OCI-LY1 (cell line): Measurements from ENCODE around the gene RHEX.

ENCODE experiments used
- EZH2 ChIP-seq: fragments of 200-600 bp; sonication (generic), shearing (Covaris generic); IDR thresholded peaks from 2 replicates; pipeline ENCODE4 v1.8.0; 2017; ENCODE audit warnings: borderline replicate concordance, mixed run types, mild to moderate bottlenecking, antibody characterized with exemption, low read length, moderate library complexity, mixed read lengths
- TF ChIP-seq, protein P1 (sequence below): fragments of 200-600 bp; sonication (generic), shearing (Covaris generic); IDR thresholded peaks from 2 replicates; pipeline ENCODE4 v1.5.1; 2017; ENCODE audit warnings: mild to moderate bottlenecking, antibody characterized with exemption, low read length, moderate library complexity, mixed read lengths

DNA sequence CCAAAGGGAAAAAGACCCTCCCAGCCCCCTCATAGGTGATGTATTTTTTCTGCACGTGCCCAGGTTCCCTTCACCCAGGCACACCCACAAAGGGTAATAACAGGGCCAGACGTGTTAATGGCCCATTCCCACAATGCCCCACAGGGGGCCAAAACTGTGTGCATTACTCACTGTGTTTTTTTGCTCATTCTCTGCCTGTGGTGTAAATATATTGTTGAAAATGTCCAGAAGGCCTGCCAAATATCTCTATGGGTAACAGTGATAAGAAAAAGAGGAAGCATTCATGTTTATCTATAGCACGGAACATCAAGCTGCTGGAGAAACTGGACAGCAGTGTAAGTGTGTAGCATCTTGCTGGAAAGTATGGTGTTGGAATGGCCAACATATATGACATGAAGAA is 21.9 kb downstream of the RHEX start:
- TF ChIP-seq, protein P1, sequence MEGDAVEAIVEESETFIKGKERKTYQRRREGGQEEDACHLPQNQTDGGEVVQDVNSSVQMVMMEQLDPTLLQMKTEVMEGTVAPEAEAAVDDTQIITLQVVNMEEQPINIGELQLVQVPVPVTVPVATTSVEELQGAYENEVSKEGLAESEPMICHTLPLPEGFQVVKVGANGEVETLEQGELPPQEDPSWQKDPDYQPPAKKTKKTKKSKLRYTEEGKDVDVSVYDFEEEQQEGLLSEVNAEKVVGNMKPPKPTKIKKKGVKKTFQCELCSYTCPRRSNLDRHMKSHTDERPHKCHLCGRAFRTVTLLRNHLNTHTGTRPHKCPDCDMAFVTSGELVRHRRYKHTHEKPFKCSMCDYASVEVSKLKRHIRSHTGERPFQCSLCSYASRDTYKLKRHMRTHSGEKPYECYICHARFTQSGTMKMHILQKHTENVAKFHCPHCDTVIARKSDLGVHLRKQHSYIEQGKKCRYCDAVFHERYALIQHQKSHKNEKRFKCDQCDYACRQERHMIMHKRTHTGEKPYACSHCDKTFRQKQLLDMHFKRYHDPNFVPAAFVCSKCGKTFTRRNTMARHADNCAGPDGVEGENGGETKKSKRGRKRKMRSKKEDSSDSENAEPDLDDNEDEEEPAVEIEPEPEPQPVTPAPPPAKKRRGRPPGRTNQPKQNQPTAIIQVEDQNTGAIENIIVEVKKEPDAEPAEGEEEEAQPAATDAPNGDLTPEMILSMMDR, result peak; percentile 9; the same call in 1 of the 2 replicates
- no peak for TF ChIP-seq EZH2
